Suprapubic skin (tissue), 3 donors: ENCODE results near the gene IL23R.

ENCODE experiments used
- POLR2A ChIP-seq, 2 donors: fragments of 450-650 bp; IDR thresholded peaks; one replicate each; pipeline ENCODE4 v1.6.1; 2017; ENCODE audit warnings: antibody characterized with exemption in 2 of 2, mild to moderate bottlenecking in 2 of 2, moderate library complexity in 2 of 2
- TF ChIP-seq, protein P1 (sequence below), 2 donors: fragments of 200-600 bp in 1 of 2; fragments of 450-650 bp in 1 of 2; sonication (generic) in 1 of 2; IDR thresholded peaks; one replicate each; pipeline ENCODE4 v1.5.1; 2016 to 2019; ENCODE audit warnings: antibody characterized with exemption in 2 of 2, mild to moderate bottlenecking in 1 of 2, moderate library complexity in 1 of 2

- TF ChIP-seq, protein P1, sequence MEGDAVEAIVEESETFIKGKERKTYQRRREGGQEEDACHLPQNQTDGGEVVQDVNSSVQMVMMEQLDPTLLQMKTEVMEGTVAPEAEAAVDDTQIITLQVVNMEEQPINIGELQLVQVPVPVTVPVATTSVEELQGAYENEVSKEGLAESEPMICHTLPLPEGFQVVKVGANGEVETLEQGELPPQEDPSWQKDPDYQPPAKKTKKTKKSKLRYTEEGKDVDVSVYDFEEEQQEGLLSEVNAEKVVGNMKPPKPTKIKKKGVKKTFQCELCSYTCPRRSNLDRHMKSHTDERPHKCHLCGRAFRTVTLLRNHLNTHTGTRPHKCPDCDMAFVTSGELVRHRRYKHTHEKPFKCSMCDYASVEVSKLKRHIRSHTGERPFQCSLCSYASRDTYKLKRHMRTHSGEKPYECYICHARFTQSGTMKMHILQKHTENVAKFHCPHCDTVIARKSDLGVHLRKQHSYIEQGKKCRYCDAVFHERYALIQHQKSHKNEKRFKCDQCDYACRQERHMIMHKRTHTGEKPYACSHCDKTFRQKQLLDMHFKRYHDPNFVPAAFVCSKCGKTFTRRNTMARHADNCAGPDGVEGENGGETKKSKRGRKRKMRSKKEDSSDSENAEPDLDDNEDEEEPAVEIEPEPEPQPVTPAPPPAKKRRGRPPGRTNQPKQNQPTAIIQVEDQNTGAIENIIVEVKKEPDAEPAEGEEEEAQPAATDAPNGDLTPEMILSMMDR (IDR thresholded peaks at IDR 0.05): no peak
- TF ChIP-seq POLR2A (IDR thresholded peaks at IDR 0.05): no peak
Observed at GRCh38 chr1:67217938-67218337, 51.7 kb downstream of the IL23R start.
